DOHH2 (cell line): ENCODE results near the gene SGF29.

ENCODE experiments used
- EZH2phosphoT487 ChIP-seq: fragments of 200-600 bp; sonication (generic); IDR thresholded peaks from 2 replicates; pipeline ENCODE4 v1.6.1; 2017; ENCODE audit warnings: borderline replicate concordance, mild to moderate bottlenecking, antibody characterized with exemption, low read length, moderate library complexity, mixed read lengths
- TF ChIP-seq, protein P1 (sequence below): fragments of 200-600 bp; sonication (generic); IDR thresholded peaks from one replicate; pipeline ENCODE4 v1.5.1; 2014; ENCODE audit warnings: antibody characterized with exemption, mild to moderate bottlenecking, low read depth, low read length; ENCODE audit not compliant: poor library complexity, severe bottlenecking

DNA sequence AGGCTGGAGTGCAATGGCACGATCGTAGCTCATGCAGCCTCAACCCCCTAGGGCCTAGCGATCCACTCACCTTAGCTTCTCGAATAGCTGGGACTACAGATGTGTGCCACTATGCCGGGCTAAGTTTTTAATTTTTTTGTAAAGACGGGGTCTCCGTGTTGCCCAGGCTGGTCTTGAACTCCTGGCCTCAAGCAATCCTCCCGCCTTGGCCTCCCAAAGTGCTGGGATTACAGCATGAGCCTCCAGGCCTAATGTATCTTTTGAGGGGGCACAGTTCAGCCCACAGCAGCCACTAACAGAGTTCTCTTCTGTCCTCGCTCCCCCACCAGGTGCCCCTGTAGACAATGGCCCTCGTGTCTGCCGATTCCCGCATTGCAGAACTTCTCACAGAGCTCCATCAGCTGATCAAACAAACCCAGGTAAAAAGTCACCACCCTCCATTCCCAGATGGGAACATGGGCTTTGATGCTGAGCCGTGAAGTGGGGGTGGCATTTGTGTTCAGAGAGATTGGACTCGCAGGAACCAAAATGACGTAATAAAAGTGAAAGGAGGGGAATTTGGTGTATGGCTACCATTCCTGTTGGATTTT is 27.1 kb downstream of the SGF29 start:
- TF ChIP-seq, protein P1, sequence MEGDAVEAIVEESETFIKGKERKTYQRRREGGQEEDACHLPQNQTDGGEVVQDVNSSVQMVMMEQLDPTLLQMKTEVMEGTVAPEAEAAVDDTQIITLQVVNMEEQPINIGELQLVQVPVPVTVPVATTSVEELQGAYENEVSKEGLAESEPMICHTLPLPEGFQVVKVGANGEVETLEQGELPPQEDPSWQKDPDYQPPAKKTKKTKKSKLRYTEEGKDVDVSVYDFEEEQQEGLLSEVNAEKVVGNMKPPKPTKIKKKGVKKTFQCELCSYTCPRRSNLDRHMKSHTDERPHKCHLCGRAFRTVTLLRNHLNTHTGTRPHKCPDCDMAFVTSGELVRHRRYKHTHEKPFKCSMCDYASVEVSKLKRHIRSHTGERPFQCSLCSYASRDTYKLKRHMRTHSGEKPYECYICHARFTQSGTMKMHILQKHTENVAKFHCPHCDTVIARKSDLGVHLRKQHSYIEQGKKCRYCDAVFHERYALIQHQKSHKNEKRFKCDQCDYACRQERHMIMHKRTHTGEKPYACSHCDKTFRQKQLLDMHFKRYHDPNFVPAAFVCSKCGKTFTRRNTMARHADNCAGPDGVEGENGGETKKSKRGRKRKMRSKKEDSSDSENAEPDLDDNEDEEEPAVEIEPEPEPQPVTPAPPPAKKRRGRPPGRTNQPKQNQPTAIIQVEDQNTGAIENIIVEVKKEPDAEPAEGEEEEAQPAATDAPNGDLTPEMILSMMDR, result no peak
- no peak for TF ChIP-seq EZH2phosphoT487
